Right forelimb (tissue), 1 donor: ENCODE results near the gene ARHGAP28.
"Not testable (repeated sequence)": the region's sequence is repeated elsewhere in the genome, so short reads cannot be mapped to it uniquely, and the experiment has no call there.

Experiments used
- DNase-seq: peaks from one replicate; pipeline ENCODE4 v3.0.0-alpha.2; 2018

ARHGAP28 gene

DNA sequence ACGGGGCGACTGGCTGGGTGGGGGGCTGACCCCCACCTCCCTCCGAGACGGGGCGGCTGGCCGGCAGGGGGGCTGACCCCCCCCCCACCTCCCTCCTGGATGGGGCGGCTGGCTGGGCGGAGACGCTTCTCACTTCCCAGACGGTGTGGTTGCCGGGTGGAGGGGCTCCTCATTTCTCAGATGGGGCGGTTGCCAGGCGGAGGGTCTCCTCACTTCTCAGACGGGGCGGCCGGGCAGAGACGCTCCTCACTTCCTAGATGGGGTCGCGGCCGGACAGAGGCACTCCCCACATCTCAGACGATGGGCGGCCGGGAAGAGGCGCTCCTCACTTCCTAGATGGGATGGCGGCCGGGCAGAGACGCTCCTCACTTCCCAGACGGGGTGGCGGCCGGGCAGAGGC lies 98.0 kb downstream of the ARHGAP28 start:
- not testable (repeated sequence) for DNase-seq

DNA sequence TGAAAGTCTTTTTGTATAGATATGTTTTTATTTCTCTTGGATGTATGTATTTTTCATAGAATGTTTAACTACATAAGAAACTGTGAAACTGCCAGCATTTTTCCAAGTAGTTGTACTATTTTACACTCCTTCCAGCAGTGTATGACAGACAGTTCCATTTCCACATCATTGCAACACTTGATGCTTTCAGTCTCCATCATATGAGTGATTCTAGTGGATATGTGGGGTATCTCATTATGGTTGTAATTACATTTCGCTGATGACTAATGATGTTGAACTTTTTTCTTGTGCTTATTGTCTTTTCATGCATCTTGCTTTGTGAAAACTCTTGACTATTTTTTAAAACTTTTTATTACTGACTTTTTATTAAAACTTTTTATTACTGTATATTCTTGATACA lies 101.4 kb downstream of the ARHGAP28 start:
- no peak for DNase-seq

DNA sequence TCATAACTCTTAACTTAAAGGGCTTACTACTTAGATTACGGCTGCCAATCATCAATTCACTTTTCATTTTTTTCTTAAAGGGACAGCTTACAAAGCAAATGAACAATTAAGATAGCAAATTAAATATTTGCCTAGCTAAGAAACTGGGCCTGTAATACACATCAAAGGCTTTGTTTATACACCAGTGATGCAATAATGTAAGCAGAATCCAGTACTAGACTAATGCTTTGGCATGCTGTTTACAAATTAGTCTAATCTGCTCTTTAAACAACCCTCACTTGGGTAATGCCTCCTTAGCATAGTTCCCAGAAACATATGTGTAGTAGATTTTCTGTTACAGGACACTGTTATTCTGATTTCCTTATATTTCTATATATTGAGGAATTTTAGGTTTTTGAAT lies 105.8 kb downstream of the ARHGAP28 start:
- no peak for DNase-seq

DNA sequence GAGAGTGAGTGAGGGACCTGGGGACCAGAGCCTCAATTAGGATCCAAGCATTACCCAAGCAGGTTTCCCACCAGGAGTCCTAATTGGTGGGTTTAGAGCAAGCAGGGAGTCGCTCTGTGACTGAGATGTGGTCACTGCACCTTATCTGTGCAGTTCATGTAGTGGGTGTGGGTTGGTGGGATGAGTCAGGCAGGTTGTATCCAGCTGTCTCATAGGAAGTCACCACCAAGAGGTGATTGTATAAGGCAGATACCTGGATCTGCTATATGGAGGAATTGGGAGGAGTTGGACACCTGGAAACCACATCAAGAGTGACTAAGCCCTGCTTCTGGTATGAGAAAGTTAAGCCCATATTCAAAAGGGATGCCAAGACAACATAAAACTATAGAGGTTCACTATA lies 106.8 kb downstream of the ARHGAP28 start:
- no peak for DNase-seq

DNA sequence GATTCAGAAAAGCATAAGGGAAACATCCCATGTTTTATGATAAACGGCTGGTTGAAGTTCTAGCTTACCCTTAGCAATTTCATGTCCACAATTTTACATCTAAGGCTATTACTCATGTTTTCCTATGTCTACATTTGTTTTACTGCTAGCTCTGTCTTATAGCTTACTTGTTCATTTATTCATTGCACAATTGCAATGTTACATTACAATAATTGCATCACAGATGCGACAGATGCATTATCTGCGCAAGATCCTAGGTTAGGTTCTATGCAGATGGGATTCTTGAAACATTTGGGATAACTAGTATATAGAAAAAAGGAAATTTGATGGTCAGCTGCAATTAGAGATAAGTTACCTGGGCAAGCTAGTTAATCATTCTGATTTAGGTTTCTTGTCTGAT lies 108.4 kb downstream of the ARHGAP28 start:
- no peak for DNase-seq

DNA sequence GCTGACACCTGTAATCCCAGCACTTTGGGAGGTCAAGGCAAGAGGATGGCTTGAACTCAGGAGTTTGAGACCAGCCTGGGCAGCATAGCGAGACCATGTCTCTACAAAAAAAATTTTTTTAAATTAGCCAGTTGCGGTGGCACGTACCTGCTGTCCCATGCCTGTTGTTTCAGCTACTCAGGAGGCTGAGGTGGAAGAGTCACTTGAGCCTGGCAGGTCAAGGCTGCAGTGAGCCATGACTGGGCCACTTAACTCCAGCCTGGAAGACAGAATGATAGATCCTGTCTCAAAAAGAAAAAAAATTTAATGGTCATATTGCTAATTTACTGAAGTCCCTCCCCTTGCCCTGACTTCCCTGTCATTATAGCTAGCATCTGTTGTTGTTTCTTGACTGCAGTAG lies 112.6 kb downstream of the ARHGAP28 start:
- no peak for DNase-seq

DNA sequence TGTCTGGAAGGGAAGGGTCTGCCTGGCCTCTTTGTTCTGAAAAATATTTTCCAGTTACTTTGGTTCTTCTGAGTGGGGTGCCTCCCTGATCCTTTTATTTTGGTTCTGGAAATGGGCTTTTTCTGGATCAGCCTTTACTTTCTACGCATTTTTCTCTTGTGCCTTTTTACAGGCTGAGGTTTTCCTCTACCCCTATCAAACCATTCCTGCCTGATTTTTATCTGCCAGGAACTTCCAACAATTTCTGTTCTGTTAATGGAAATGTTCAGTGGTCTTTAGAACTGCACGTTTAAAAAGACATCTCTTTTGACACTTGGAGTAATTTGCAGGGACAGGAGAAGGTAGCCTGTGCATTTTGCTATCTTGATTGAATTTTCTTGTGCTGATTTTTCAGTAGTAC lies 113.8 kb downstream of the ARHGAP28 start:
- no peak for DNase-seq

DNA sequence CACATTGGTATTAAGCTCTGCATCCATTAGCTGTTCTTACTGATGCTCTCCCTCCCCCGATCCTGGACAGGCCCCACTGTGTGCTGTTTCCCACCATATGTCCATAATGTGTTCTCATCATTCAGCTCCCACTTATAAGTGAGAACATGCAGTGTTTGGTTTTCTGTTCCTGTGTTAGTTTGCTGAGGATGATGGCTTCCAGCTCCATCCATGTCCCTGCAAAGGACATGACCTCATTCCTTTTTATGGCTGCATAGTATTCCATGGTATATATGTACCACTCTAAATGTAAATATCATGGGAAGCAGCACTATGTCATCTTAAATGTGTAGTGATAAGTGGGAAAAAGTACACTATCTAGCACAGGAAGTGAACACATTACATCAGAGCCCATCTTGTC lies 116.0 kb downstream of the ARHGAP28 start:
- DNase-seq: not testable (repeated sequence)

DNA sequence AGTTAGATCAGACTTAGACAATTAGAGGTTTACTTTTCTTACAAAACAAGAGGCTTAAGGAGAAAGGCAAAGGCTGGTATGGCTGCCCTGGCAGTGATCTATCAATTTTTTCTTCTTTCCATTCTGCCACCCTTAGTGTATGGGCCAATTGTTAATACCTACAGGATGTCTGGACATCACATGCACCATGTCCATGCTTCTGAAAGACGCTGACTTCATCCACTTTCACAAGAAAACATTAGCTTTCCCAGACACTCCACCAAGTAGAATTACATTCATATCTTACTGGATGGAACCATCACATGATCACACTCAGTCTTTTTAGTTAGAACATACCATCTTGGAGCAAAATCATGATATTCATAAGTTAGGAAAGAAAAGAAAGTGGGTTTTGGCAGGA lies 120.9 kb downstream of the ARHGAP28 start:
- DNase-seq: no peak

DNA sequence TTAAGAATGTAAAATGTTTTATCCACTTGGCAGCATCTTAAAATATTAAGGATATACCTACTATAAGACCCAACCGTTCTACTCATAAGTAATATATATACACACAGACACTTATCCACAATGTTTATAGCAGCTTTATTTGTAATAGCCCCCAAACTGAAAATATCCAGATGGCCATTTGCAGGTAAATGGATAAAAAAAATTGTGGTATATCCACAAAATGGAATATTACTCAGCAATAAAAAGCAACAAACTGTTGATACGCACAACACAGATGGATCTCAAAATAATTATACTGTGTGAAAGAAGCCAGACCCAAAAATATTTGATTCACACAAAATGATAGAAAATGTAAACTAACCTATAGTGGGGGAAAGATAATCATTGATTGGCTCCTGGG lies 122.0 kb downstream of the ARHGAP28 start:
- DNase-seq: no peak

DNA sequence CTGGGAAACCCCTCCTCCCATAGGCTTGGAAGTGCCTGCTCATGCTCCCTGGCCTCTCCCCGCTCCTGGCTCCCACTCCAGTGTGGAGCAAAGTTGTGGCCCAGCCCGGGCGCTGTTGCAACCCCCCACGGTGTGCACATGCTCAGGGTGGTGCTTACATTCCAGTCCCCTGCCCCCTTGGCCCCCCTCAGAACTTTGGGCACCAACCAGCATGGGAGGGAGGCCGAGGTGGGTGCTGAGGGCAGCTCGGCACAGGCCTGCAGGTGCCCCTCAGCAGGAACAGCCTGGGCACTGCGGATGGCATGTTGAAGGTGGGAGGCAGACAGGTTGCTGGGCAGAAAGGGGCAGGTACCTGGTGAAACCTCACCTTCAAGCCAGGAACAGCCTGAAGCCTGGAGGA lies 125.3 kb downstream of the ARHGAP28 start:
- DNase-seq: no peak

DNA sequence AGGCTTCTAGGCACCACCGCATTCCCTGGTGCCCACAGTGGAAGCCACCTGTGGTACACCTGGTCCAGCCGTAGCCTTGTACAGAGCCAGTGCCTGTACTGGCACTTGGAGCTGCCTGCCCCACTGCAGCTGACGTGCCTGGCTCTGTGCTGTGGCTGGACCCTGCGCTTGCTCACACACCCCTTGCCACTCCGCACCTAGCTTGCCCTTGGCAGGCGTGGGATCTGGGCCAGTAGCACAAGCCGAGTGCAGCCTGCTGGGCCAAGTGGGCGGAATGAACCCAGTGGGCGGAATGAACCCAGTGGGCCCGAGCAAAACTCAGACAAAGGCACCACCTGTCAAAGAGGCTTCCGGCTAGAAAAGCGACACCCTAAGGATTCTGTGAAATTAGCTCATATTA lies 126.3 kb downstream of the ARHGAP28 start:
- no peak for DNase-seq

DNA sequence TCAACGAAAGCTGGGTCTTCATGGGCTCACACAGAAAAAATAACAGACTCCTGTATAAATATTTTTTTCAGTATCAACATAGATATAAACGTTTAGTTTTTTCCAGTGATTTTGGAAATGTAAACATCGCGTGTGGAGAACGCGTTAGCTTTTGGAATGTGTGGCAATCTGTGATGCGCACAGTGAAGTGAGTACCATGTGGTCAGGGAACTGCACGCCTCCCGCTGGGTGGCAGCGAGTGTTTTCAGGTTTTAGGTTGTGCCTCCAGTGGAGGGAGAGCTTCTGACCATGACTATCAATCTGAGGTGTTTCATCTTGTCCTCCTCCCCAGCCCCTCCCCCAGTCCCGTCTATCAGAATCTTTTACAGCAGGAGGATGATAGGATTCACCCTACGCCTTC lies 127.8 kb downstream of the ARHGAP28 start:
- no peak for DNase-seq

DNA sequence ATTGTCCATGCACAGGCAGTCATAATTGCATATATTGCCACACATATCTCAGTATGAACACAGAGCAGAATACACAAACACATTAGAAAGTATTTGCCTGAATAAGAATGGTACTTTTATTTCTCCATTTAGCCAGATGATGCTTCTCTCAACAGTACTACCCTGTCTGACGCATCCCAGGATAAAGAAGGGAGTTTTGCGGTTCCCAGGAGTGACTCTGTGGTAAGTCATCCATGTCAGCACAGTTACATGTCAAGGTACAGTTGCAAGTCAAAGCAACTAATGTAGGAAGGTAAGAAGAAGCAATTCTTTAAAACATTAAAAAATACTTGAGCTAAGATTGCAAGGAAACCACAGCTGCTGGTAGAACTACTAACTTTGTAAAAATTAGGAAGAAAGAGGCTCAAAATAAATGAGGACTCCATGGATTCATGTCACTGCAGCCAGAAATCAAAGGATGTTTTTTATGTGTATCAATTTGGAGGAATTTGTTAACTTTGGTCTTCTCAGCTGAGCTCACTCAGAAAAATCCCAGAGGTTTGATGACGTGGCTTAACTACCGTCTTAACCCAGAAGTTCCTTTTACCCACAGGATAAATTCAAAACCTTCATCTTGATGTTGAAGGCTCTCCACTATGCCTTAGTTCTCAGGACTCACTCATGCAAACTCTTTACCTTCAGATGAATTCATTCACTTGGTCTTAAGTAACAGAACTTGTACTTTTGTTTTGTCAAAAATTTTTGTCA lies 130.3 kb downstream of the ARHGAP28 start:
- DNase-seq: no peak

DNA sequence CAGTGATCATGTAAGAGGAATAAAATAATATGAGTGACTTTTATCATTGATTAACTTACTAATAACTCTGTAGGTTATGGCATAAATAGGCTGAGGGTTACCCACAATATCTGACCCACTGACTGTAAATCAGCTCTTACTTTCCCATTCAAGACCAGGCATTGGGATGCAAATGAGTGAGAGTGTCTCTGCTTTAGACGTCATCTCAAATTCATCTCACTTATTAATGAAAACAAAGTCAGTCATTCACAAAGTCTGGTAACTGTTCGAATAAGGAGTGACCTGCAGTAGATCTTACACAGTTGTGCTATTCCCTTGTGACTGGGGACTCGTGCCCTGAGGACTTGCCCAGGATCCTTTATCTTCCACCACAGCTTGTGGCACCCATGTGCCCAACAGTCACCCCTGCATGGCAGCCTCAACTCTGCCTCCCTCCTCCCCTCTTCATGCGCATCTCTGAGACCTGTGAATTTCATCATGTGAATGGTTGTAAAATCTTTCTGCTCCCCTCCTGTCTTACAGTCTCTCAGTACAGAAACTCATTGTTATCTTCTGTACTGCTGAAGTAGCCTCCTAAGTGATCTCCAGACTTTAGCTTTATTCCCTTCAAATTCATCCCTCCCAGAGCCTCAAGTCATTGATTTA lies 131.4 kb downstream of the ARHGAP28 start:
- DNase-seq: no peak

DNA sequence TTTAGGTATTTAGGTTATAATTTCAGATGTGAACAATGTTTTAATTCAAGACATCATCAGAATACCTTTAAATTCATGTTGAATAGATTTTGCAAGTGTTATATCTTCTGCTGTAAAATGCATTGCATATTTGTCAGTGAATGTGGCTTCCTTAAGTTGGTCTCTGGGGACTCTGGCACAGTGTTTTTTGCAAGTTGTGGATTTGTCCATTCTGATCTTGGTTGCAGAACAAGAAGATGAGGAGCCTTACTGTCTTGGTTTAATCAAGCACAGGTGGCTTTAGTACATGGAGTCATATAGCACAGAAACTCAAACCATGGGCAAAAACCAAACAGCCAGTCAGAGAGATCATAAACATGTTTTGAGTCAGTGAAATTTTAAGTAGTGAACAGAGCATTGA lies 135.7 kb downstream of the ARHGAP28 start:
- no peak for DNase-seq

DNA sequence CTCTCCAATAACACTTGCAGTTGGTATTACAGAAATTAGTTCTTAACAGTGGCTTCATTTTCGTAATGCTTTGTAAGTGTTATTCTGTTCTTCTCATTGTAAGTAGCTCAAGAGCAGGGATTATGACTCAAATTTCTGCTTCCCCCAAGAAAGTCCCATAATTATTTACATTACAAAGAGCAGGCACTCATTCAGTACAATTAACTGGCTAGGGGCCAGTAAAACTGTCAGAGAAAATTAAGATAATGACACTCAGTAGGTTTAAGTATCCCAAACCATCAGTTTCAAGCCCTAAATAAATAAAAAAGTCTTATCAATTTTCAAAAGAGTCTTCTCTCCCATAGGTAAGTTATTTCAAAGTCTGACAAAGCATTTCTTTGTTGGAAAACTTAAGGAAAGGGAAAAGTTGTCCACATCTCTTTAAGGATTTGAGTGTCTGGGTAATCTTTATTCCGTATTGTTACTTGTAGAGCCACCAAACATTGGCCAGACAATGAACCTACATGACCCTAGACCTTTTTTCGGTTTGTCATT lies 137.1 kb downstream of the ARHGAP28 start:
- no peak for DNase-seq

DNA sequence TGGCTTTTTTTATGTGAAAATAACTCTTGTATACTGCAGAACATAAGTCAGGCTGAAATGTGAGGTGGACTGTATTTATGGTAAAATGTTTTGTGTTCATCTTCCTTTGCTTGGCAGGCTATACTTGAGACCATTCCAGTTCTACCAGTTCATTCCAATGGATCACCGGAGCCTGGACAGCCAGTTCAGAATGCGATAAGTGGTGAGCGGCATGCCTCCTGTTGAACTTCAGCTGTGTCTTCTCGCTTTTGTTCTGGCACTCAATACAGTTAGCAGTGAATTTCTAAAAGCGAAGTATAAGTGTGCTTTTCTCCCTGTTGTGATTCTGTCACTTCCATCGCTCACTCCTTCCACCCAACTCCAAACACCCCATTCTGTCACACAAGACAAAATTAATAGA lies 138.5 kb downstream of the ARHGAP28 start:
- no peak for DNase-seq

DNA sequence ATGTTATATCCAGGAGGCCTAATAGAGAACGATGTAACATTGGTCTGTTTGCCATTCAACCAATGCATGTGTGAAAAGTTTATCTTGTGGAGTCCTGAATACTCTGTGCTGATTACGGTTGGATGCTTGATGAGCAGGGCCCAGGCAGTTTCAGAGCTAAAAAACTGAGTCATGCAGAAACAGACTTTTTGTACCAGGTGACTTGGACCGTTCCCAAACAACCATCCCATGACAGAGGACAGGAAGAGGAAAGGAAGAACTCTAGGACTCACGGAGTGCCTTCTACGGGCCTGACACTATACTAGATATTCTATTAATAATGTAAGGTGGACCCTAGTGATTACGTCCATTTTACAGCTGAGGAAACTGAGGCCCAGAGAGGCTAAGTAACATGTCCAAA lies 142.1 kb downstream of the ARHGAP28 start:
- no peak for DNase-seq

DNA sequence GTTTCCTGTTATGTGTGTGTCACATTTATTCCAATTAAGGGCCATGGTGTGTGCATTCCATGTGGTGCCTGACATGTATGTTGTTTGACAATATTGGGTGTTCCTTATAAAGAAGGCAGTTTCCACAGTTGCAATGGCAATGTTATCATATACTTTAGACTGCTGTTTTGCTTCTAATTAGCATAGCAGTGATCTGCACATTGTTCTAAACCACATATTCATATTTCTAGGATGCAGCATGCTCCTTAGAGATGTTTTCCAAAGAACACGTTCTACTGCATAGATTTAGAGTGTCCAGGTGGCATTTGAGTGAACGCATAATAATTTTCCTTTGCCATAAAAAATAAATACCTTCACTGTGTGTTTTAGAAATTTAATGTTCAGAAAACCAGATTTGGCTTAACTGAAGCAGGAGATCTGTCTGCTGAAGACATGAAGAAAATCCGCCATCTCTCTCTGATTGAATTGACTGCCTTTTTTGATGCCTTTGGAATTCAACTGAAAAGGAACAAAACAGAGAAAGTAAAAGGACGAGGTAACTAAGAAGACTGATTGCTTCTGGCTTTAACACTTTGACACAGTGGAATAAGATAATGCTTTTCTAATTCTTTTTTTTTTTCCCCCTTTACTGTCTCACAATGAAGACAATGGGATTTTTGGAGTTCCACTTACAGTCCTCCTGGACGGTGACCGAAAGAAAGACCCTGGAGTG lies 143.7 kb downstream of the ARHGAP28 start:
- DNase-seq: no peak

DNA sequence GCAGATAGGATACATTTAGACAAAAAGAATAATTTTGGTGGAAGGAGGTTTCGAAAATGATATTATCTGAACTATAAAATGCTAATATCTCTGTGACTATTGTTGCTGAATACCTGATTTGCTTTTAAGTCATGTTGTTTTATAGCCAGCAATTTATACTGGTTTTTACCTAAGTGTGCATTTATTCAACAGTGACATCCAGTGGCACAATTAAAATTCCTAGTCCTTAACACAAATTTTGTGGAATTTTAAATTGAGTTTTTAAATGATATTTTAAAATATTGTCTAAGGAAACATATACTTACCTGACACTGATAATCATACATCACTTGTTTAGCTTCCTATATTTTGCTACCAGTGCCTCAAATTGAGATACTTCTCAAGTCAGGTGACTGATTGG lies 144.8 kb downstream of the ARHGAP28 start:
- no peak for DNase-seq

DNA sequence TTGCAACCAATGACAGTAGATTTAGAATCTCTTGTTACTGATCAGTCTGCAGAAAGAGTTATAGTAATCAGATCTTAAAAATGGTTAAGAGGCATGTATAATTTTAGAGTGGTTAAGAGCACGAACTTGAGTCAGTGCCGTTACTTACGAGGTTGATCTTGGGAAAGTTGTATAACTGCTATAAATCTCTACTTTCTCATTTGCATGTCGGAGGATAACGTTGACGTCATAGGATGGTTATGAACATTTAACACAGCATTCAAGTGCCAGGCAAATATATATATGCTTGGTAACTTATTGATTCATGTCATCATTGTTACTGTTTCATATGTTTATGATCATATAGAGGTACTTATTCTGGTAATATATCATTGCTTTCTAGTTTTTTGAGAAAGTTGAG lies 146.2 kb downstream of the ARHGAP28 start:
- no peak for DNase-seq

DNA sequence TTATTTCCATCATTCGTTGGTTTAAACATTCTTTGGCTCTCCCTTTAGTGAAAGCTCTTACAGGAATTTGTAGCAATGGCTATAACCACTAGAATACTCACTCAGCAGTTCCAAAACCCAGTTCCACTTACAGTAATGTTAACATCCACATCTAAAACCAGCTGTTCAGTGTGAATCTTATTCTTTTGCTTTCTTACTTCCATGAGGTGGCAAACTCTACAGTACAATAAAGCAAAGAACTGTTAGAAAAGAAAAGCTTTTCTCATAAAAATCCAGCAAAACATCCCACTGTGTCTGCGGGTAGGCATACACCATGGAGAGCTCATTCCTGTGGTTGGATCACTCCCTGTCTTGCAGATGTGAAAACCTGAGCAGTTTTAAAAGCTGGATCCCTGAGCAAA lies 147.1 kb downstream of the ARHGAP28 start:
- DNase-seq: no peak

DNA sequence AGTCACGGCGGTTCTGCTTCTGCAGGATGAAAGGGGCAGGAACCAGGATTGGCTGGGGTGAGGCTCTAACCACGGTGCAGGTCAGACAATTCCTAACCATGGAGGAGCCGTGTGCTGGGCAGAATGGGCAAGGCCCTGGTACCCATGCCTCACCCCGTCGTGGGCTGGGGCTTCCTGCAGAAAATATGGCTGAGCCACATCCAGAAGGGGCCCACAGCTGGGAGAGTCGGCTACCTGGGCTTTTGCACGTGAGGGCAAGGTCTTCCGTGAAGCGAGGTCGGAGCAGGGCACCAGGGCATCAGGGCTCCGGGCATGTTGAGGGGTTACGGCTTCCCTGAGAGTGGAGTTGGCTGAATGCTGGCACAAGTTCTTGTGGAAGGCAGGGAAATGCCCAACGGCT lies 147.8 kb downstream of the ARHGAP28 start:
- DNase-seq: no peak
